ENCODE data around the gene KRTAP4-7. TPM values are rescaled to one million over a fixed set of nuclear protein-coding genes. Genes with fewer than 3 reads are reported as not detected.
"Not testable (repeated sequence)": the region's sequence is repeated elsewhere in the genome, so short reads cannot be mapped to it uniquely, and the experiment has no call there.

KRTAP4-7 gene
- total and polyA plus RNA-seq, 4 donors, result not detected

- Histone ChIP-seq H3K27ac (ENCODE audit: low read depth in 1 of 2, low read length in 1 of 2) (no peak overlapping the region), H3K9me3 (ENCODE audit: control insufficient read depth in 4 of 4, insufficient read depth in 3 of 4, low read length in 3 of 4) (no peaks in the 10 kb centered on the region), H3K27me3 (ENCODE audit: control insufficient read depth in 3 of 3, insufficient read depth in 3 of 3, low read length in 2 of 3) (peaks cover 0 to 8% (median 5%) of the 10 kb centered on the region in 3 donors), H3K36me3 (ENCODE audit: control insufficient read depth in 4 of 4, insufficient read depth in 4 of 4, low read length in 4 of 4) (no peaks in the 10 kb centered on the region), H3K4me1 (ENCODE audit: control insufficient read depth in 5 of 5, insufficient read depth in 5 of 5, low read length in 5 of 5) (no peaks in the 10 kb centered on the region), H3K4me3 (no peak overlapping the region), H3K9ac (ENCODE audit: insufficient read depth in 1 of 2, low read length in 2 of 2) (no peak overlapping the region)
- TF ChIP-seq CTCF (IDR thresholded peaks at IDR 0.05; ENCODE audit: control extremely low read depth, extremely low read depth), result no peak
- ATAC-seq (ENCODE audit: insufficient read depth, low FRiP score) (no peak), DNase-seq (no peak)
- 75 to 94% methylated on average over 1 of the region's 1 CpG for WGBS, 2 donors
Observed at GRCh38 chr17:41061964-41062363, 22.0 kb upstream of the KRTAP4-7 start.

- TF ChIP-seq CTCF (IDR thresholded peaks at IDR 0.05; ENCODE audit: control extremely low read depth, extremely low read depth), result no peak
- Histone ChIP-seq H3K9me3 (ENCODE audit: control insufficient read depth in 4 of 4, insufficient read depth in 3 of 4, low read length in 3 of 4) (no peaks in the 10 kb centered on the region), H3K4me3 (no peak overlapping the region)
Observed at GRCh38 chr17:41063449-41063848, 20.5 kb upstream of the KRTAP4-7 start.

GRCh38 chr17:41064301-41064700, 19.6 kb upstream of the KRTAP4-7 start:
- no peak overlapping the region for H3K9ac ChIP-seq (ENCODE audit: insufficient read depth in 1 of 2, low read length in 2 of 2)
- DNase-seq (no peak), ATAC-seq (ENCODE audit: insufficient read depth, low FRiP score) (no peak)
- 63 to 77% methylated on average over 1 of the region's 1 CpG for WGBS, 2 donors
- TF ChIP-seq CTCF (IDR thresholded peaks at IDR 0.05; ENCODE audit: control extremely low read depth, extremely low read depth), result no peak
- H3K9me3 ChIP-seq (ENCODE audit: control insufficient read depth in 4 of 4, insufficient read depth in 3 of 4, low read length in 3 of 4), result no peaks in the 10 kb centered on the region
- H3K4me3 ChIP-seq, result no peak overlapping the region
- no peaks in the 10 kb centered on the region for H3K36me3 ChIP-seq (ENCODE audit: control insufficient read depth in 4 of 4, insufficient read depth in 4 of 4, low read length in 4 of 4)
- H3K4me1 ChIP-seq (ENCODE audit: control insufficient read depth in 5 of 5, insufficient read depth in 5 of 5, low read length in 5 of 5), result no peaks in the 10 kb centered on the region
- no peak overlapping the region for H3K27ac ChIP-seq (ENCODE audit: low read depth in 1 of 2, low read length in 1 of 2)
- H3K27me3 ChIP-seq (ENCODE audit: control insufficient read depth in 3 of 3, insufficient read depth in 3 of 3, low read length in 2 of 3), result peaks cover 0 to 5% (median 5%) of the 10 kb centered on the region in 3 donors

More at GRCh38 chr17:41063449-41063848, 20.5 kb upstream of the KRTAP4-7 start:
- H3K9ac ChIP-seq (ENCODE audit: insufficient read depth in 1 of 2, low read length in 2 of 2), result no peak overlapping the region
- H3K27ac ChIP-seq (ENCODE audit: low read depth in 1 of 2, low read length in 1 of 2), result no peak overlapping the region
- H3K36me3 ChIP-seq (ENCODE audit: control insufficient read depth in 4 of 4, insufficient read depth in 4 of 4, low read length in 4 of 4), result no peaks in the 10 kb centered on the region
- no peaks in the 10 kb centered on the region for H3K4me1 ChIP-seq (ENCODE audit: control insufficient read depth in 5 of 5, insufficient read depth in 5 of 5, low read length in 5 of 5)
- 74 to 87% methylated on average over 4 of the region's 4 CpGs for WGBS, 2 donors
- DNase-seq (no peak), ATAC-seq (ENCODE audit: insufficient read depth, low FRiP score) (no peak)
- H3K27me3 ChIP-seq (ENCODE audit: control insufficient read depth in 3 of 3, insufficient read depth in 3 of 3, low read length in 2 of 3), result peaks cover 0 to 8% (median 5%) of the 10 kb centered on the region in 3 donors

- not testable (repeated sequence) for H3K9ac ChIP-seq (ENCODE audit: insufficient read depth in 1 of 2, low read length in 2 of 2); H3K9me3 ChIP-seq (ENCODE audit: control insufficient read depth in 4 of 4, insufficient read depth in 3 of 4, low read length in 3 of 4); H3K27me3 ChIP-seq (ENCODE audit: control insufficient read depth in 3 of 3, insufficient read depth in 3 of 3, low read length in 2 of 3); H3K27ac ChIP-seq (ENCODE audit: low read depth in 1 of 2, low read length in 1 of 2); H3K4me1 ChIP-seq (ENCODE audit: control insufficient read depth in 5 of 5, insufficient read depth in 5 of 5, low read length in 5 of 5); ATAC-seq (ENCODE audit: insufficient read depth, low FRiP score); DNase-seq; H3K4me3 ChIP-seq; H3K36me3 ChIP-seq (ENCODE audit: control insufficient read depth in 4 of 4, insufficient read depth in 4 of 4, low read length in 4 of 4)
- 69 to 87% methylated on average over 6 to 7 of the region's 16 CpGs for WGBS, 2 donors
Observed at GRCh38 chr17:41065016-41065689, 18.8 kb upstream of the KRTAP4-7 start.
